Activated naive CD4-positive, alpha-beta T cell treated with anti-CD3 and anti-CD28 coated beads, Interleukin-2, amount 50 U/mL, for 16 hours (primary cell): ENCODE measurements around the gene EFCAB8.
A peak's percentile ranks its signal among the peaks of the same experiment; 100 is the strongest.

Experiments used
- DNase-seq: peaks from one replicate; pipeline ENCODE4 v3.0.0-alpha.2; 2020

The EFCAB8 gene

DNA sequence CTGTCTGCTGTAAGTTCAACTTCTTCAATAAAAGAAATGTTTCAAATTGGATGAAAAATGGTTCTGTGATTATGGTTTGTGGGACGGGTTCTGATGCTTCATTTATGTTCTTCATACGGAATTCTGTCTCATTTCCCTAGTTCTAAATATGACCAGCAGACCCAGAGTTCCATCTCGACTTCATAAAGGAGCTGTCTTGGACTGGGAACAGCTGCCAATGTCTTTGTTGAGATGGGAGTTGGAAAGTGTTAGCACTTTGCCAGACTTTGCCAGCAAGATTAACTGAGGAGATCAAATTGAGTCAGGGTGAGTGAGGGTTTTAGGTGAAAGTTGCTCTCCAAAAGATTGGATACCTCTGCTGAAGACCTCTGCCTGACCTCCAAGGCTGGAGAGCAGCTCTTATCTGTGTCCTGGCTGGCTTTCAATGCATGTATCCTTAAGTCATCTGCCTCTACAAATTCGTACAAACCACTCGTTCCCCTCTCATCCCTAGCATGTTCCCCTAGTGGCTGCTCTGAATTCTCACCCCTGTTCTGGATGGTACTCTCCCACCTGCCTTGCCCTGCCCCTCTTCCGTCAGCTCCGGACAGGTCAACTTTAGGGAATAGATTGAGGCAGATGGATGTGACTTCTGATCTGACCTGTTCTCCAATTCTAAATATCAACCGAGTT is at the start of gene EFCAB8:
Gene EFCAB8 (plus strand): TSS at position 223 of the 672 bp plus-strand sequence. CDS start 4,870 bp downstream, outside the sequence.
- no peak for DNase-seq

DNA sequence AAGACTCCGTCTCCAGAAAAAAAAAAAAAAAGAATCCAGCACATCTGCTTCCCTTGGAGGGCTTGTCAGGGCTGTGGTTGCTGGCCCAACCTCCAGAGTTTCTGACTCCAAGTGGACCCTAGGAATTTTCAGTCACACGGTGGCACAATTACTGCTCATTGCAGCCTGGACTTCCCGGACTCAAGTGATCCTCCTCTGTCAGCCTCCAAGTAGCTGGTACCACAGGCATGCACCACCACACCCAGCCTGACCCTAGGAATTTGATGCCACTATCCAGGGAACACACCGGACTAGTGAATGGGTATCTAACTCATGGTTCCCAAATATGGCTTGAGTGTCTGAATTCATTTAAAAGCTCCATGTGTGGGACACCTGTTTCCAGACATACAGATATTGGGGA is 48.8 kb upstream of the EFCAB8 start:
- no peak for DNase-seq

- no peak for DNase-seq
Observed at GRCh38 chr20:32810941-32811340, 47.8 kb upstream of the EFCAB8 start.

GRCh38 chr20:32811886-32812285 is 46.8 kb upstream of the EFCAB8 start:
- no peak for DNase-seq

- peak; percentile 90 for DNase-seq
Observed at GRCh38 chr20:32819992-32820697, 38.6 kb upstream of the EFCAB8 start.

- DNase-seq = no peak
Observed at GRCh38 chr20:32820698-32821377, 37.9 kb upstream of the EFCAB8 start.

GRCh38 chr20:32822225-32822624 is 36.5 kb upstream of the EFCAB8 start:
- DNase-seq = no peak

DNA sequence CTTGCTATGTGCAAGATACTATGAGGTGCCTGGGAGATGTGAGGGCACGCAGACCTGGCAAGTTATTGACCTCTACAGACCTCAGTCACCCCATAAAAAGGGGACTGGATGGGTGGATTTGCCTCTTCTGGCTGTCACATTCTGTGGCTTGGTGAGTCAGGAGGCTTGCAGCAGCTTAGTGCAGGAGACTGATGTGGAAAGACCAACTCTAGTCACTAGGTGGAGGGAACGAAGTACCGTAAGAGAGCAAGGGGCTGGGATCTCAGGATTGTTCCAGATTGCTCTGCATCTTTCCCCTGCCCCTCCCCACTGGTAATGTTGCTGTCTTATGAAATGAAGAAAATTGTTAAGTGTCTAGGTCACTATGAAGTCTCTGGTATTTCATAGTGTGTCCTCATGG is 35.6 kb upstream of the EFCAB8 start:
- peak; percentile 16 for DNase-seq

GRCh38 chr20:32823737-32824588 is 34.8 kb upstream of the EFCAB8 start:
- DNase-seq = no peak

GRCh38 chr20:32828029-32828680 is 30.6 kb upstream of the EFCAB8 start:
- no peak for DNase-seq

DNA sequence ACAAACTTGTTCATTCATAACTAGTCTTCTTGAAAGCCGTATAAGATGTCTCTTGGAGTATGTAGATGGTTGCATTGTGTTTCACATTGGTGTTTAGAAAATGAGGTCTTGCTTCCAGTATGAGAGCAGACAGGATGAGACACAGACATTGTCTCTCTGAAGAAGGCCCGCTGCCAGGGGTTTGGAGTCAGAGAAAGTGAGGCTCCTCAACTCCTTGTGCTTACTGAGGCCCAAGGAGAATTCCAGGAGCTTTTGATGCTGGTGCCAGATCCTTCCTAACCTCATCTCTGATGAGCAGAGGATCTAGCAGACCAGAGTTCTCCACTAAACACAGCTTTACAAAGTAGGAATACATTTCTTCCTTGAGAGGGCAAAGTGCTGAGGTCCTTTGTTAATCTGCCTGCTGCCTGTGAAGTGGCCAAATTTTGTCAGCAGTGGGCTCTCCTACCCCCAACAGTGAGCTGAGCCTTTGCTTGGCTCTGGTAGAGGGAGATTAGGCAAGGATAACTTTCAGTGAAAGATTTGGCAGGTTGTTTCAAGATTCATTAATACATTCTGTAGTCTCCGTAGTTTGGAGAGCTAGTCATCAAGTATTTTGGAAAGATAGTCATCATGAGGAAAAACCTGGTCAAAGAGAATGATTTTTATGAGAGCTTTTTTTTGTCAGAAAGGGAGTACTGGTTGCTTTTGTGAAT is 29.3 kb upstream of the EFCAB8 start:
- DNase-seq = no peak

DNA sequence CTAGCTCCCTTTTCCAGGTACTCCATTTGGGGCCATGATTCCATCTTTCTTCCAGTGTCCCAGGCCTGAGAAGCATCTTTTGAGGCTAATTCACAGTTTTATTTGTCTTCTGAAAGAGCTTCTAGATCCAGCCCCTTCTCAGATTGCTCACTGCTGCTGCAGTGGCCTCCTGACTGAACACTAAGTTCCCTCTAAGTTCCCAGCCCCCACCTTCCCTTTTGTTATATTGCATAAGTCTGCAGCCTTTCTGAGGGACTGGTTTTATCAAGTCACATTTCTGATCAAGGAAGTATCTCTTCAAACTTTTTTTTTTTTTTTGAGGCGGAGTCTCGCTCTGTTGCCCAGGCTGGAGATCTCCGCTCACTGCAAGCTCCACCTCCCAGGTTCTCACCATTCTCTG is 28.3 kb upstream of the EFCAB8 start:
- no peak for DNase-seq

GRCh38 chr20:32831982-32832381 is 26.7 kb upstream of the EFCAB8 start:
- DNase-seq = no peak

GRCh38 chr20:32832664-32833063 is 26.1 kb upstream of the EFCAB8 start:
- no peak for DNase-seq

GRCh38 chr20:32834972-32835371 is 23.8 kb upstream of the EFCAB8 start:
- DNase-seq = no peak

DNA sequence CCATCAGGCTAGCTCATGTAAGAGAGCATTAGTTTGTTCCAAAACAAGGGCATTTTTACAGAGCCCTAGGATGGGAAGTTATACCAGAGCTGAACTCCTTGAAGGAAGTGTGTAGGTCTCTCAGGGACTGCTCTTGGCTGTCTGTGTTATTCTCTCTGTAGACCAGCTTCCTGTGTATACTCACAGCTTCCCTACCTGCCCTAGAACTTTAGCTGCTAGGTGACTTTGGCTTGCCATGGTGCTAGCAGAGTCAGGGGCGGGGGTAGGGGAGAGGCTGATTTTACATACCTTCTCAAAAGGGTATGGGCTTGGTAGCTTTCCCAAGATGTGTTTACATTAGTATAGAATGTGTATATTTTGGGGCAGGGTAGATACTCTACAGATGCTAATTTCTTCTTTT is 21.6 kb upstream of the EFCAB8 start:
- no peak for DNase-seq

GRCh38 chr20:32839227-32839981 is 19.3 kb upstream of the EFCAB8 start:
- no peak for DNase-seq

GRCh38 chr20:32839982-32840285 is 18.8 kb upstream of the EFCAB8 start:
- no peak for DNase-seq

- no peak for DNase-seq
Observed at GRCh38 chr20:32841174-32841573, 17.5 kb upstream of the EFCAB8 start.

DNA sequence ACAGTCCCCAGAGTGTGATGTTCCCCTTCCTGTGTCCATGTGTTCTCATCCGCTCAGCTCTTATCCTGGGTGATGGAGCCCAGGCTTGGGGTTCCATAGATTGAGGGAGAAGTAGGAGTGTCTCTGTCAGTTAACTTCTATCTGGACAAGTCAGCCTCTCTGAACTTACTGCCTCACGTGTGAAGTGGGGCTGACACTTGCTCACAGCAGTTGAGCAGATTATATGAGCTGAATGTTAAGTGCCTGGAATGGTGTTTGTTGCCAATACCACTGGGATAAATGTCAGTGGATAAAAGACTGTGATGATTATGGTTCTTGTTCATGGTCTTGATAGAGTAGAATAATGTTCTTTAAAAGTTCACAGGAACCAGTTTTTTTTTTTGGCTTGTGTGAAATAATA is 17.1 kb upstream of the EFCAB8 start:
- no peak for DNase-seq
